Measurements from ENCODE around the gene CRHR2.

DNA sequence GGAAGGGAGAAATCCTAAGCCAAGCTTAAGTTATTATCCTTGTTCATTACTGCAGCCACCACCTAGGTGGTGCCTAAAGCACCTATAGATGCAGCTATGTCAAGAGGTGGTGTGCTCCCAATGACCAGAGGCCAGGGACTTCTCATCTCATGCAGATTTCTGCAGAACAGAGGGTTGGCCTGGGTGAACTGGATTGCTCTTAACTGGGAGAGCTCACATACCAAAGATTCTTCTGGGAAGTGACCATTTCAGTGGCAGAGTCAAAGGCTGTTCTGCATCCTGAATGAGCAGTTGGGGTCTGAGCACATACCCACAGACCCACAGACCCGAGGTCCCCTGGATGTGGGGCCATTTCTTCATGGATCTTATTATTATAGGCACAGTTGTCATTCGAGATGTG lies 2.1 kb upstream of the CRHR2 start:
- TF ChIP-seq, protein P1, sequence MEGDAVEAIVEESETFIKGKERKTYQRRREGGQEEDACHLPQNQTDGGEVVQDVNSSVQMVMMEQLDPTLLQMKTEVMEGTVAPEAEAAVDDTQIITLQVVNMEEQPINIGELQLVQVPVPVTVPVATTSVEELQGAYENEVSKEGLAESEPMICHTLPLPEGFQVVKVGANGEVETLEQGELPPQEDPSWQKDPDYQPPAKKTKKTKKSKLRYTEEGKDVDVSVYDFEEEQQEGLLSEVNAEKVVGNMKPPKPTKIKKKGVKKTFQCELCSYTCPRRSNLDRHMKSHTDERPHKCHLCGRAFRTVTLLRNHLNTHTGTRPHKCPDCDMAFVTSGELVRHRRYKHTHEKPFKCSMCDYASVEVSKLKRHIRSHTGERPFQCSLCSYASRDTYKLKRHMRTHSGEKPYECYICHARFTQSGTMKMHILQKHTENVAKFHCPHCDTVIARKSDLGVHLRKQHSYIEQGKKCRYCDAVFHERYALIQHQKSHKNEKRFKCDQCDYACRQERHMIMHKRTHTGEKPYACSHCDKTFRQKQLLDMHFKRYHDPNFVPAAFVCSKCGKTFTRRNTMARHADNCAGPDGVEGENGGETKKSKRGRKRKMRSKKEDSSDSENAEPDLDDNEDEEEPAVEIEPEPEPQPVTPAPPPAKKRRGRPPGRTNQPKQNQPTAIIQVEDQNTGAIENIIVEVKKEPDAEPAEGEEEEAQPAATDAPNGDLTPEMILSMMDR (IDR thresholded peaks at IDR 0.05) = no peak
- TF ChIP-seq ZNF263 (CRISPR knock-in tag; IDR thresholded peaks at IDR 0.05; ENCODE audit: low read depth) (no peak), NR2C2 (CRISPR knock-in tag; IDR thresholded peaks at IDR 0.05) (no peak)
- TF ChIP-seq, protein P2, sequence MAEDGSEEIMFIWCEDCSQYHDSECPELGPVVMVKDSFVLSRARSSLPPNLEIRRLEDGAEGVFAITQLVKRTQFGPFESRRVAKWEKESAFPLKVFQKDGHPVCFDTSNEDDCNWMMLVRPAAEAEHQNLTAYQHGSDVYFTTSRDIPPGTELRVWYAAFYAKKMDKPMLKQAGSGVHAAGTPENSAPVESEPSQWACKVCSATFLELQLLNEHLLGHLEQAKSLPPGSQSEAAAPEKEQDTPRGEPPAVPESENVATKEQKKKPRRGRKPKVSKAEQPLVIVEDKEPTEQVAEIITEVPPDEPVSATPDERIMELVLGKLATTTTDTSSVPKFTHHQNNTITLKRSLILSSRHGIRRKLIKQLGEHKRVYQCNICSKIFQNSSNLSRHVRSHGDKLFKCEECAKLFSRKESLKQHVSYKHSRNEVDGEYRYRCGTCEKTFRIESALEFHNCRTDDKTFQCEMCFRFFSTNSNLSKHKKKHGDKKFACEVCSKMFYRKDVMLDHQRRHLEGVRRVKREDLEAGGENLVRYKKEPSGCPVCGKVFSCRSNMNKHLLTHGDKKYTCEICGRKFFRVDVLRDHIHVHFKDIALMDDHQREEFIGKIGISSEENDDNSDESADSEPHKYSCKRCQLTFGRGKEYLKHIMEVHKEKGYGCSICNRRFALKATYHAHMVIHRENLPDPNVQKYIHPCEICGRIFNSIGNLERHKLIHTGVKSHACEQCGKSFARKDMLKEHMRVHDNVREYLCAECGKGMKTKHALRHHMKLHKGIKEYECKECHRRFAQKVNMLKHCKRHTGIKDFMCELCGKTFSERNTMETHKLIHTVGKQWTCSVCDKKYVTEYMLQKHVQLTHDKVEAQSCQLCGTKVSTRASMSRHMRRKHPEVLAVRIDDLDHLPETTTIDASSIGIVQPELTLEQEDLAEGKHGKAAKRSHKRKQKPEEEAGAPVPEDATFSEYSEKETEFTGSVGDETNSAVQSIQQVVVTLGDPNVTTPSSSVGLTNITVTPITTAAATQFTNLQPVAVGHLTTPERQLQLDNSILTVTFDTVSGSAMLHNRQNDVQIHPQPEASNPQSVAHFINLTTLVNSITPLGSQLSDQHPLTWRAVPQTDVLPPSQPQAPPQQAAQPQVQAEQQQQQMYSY (CRISPR knock-in tag; IDR thresholded peaks at IDR 0.05) = no peak
- TF ChIP-seq, protein P3, sequence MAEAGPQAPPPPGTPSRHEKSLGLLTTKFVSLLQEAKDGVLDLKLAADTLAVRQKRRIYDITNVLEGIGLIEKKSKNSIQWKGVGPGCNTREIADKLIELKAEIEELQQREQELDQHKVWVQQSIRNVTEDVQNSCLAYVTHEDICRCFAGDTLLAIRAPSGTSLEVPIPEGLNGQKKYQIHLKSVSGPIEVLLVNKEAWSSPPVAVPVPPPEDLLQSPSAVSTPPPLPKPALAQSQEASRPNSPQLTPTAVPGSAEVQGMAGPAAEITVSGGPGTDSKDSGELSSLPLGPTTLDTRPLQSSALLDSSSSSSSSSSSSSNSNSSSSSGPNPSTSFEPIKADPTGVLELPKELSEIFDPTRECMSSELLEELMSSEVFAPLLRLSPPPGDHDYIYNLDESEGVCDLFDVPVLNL (CRISPR knock-in tag; IDR thresholded peaks at IDR 0.05; ENCODE audit: borderline replicate concordance, low read depth) = no peak
- TF ChIP-seq, protein P4, sequence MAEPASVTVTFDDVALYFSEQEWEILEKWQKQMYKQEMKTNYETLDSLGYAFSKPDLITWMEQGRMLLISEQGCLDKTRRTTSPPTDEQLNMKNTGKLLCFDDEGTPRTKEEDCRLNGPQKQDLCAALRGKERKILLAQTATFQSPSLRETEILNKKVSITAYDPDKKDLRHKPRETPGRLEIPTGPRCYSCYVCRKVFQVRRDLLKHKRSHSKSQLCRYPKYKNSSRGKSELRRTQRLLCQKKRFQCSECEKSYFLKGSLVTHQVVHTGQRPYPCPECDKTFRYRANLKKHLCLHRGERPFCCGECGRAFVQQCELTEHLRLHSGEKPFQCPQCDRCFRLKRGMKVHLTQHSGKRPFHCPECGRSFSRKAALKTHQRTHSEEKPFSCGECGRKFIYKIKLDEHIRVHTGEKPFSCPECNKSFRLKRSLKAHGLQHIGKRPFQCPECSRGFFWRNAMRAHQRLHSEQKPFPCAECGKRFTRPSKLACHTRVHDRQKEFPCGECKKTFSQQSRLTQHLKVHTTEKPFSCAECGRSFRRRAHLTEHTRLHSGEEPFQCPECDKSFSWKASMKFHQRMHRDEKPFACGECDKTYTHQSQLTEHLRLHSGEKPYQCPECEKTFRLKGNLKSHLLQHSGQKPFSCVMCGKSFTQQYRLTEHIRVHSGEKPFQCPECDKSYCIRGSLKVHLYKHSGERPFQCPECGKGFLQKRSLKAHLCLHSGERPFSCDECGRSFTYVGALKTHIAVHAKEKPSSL (CRISPR knock-in tag; conservative IDR thresholded peaks at IDR 0.05) = no peak
- TF ChIP-seq, protein P5, sequence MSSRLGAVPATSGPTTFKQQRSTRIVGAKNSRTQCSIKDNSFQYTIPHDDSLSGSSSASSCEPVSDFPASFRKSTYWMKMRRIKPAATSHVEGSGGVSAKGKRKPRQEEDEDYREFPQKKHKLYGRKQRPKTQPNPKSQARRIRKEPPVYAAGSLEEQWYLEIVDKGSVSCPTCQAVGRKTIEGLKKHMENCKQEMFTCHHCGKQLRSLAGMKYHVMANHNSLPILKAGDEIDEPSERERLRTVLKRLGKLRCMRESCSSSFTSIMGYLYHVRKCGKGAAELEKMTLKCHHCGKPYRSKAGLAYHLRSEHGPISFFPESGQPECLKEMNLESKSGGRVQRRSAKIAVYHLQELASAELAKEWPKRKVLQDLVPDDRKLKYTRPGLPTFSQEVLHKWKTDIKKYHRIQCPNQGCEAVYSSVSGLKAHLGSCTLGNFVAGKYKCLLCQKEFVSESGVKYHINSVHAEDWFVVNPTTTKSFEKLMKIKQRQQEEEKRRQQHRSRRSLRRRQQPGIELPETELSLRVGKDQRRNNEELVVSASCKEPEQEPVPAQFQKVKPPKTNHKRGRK (CRISPR knock-in tag; IDR thresholded peaks at IDR 0.05; ENCODE audit: borderline replicate concordance) = no peak
- TF ChIP-seq, protein P6, sequence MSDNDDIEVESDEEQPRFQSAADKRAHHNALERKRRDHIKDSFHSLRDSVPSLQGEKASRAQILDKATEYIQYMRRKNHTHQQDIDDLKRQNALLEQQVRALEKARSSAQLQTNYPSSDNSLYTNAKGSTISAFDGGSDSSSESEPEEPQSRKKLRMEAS (CRISPR knock-in tag; IDR thresholded peaks at IDR 0.05) = no peak
